IPS-18a (cell line): ENCODE results near the gene IFNK.

Source experiments
- H3K27ac ChIP-seq: one replicate; pipeline ENCODE4 v1.5.1; 2013; ENCODE audit warnings: low read length
- H3K27me3 ChIP-seq: one replicate; pipeline ENCODE4 v1.6.1; 2013; ENCODE audit warnings: mild to moderate bottlenecking, low read length; ENCODE audit not compliant: control insufficient read depth, insufficient read depth
- H3K36me3 ChIP-seq: one replicate; pipeline ENCODE4 v1.6.1; 2013; ENCODE audit warnings: low read depth, low read length; ENCODE audit not compliant: control insufficient read depth
- H3K4me1 ChIP-seq: one replicate; pipeline ENCODE4 v1.6.1; 2013; ENCODE audit warnings: low read depth, low read length; ENCODE audit not compliant: control insufficient read depth
- H3K4me3 ChIP-seq: one replicate; pipeline ENCODE4 v1.5.1; 2013; ENCODE audit warnings: low read length
- H3K9ac ChIP-seq: one replicate; pipeline ENCODE4 v1.6.1; 2013; ENCODE audit warnings: mild to moderate bottlenecking, low read length, moderate library complexity
- H3K9me3 ChIP-seq: one replicate; pipeline ENCODE4 v1.6.1; 2013; ENCODE audit warnings: low read depth, low read length; ENCODE audit not compliant: control insufficient read depth

IFNK gene

DNA sequence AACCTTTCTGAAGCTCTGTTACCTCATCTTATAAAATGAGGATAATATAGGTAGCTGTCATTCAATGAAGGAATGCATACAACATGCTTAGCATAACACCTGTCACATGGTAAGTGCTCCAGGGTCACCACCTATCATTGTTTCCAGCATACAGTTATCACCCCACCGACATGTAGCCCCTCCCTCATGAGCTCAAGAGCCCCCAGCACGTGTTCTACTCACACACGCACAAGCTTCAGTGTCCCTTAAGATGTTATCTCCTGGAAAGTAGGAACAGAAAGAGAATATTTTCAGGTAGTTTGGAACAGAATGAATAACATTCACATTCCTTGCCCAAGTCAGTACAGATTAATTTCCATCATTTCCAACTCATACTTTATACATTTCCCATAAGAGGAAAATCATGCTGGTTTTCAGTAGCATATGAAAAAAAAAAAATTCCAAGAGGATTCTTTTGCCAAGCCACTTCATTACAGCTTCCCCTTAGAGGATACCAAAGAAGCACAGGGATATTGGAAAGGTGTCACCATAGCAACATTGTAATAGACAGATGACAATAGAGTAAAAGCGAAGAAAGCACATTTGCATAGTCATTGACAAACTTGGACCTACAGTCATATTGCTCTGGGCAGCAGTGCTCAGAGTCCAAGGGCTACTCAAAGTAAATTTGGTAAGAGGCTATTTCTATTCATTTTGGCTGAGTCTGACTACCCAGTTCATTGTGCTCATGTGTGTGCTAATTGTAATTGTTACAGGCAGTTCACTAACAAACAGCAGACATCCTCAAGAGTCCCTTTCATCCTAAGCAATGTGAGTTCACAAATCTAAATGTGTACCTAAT is 7.0 kb downstream of the IFNK start:
- Histone ChIP-seq H3K9me3 (no peaks in the 10 kb centered on the region), H3K36me3 (no peaks in the 10 kb centered on the region), H3K27me3 (peaks cover 16% of the 10 kb centered on the region), H3K27ac (no peak overlapping the region), H3K9ac (no peak overlapping the region), H3K4me1 (peaks cover 10% of the 10 kb centered on the region), H3K4me3 (no peak overlapping the region)

DNA sequence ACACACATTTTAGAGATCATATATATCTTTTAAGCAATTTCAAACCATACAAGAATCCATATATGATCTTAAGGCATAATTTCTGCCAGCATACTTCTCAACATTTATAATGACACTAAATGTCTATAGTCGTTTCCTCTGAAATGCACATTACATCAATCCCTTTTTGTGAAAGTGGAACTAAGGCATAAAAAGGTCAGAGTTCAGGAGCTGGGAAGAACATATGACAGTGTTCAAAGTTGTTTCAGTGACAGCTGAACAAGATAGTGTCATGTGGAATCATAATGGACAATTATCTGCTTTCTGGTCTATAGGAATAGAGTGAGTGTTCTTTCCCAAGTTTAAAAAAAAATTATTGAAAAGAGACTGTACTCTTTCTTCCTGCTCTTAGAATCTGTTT is 8.0 kb downstream of the IFNK start:
- H3K9me3 ChIP-seq = no peaks in the 10 kb centered on the region
- H3K9ac ChIP-seq = no peak overlapping the region
- no peaks in the 10 kb centered on the region for H3K36me3 ChIP-seq
- no peak overlapping the region for H3K27ac ChIP-seq
- peaks cover 5% of the 10 kb centered on the region for H3K4me1 ChIP-seq
- H3K4me3 ChIP-seq = no peak overlapping the region
- H3K27me3 ChIP-seq = peaks cover 8% of the 10 kb centered on the region

DNA sequence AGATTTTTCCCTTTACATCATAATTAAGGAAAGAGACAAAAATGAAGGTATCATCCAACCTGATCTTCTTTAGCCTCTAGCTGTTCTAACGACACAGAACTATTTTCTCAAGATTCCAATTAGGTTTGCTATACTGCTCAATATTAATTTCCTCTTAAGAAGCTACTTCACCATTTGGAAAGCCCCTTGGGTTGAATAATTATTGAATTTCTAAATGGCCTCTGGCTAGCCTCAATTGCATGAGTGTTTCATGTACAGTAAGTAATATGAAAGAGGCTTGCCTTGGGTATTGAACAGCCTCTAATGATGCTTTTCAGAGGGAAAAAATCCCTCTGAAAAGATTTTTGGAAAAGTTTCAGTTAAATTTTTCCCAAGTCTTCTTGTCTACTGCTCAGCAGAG is 9.2 kb downstream of the IFNK start:
- H3K36me3 ChIP-seq = no peaks in the 10 kb centered on the region
- H3K9me3 ChIP-seq = no peaks in the 10 kb centered on the region
- no peak overlapping the region for H3K9ac ChIP-seq
- no peak overlapping the region for H3K27ac ChIP-seq
- H3K4me3 ChIP-seq = no peak overlapping the region
- H3K4me1 ChIP-seq = no peaks in the 10 kb centered on the region
- H3K27me3 ChIP-seq = no peaks in the 10 kb centered on the region

DNA sequence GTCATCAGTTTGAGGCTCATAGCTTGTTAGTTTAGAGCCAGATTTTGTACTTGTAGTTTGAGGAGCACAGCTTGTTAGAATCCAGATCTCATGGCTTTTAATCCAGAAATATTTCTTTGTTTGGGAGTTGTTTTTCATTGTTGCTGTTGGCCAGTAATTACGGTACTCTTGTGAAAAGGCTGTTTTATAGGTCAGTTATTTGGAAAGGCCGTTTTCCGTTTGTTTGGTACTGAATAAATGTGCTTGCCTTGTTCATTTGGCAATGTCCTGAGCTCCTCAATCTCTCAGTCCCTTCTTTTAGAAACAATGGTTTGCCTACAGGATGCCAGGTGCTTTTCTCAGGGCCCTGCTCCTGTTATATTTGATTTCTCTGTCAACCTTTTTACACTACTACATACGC is 10.0 kb downstream of the IFNK start:
- Histone ChIP-seq H3K9me3 (no peaks in the 10 kb centered on the region), H3K36me3 (no peaks in the 10 kb centered on the region), H3K9ac (no peak overlapping the region), H3K27me3 (no peaks in the 10 kb centered on the region), H3K27ac (no peak overlapping the region), H3K4me3 (no peak overlapping the region), H3K4me1 (no peaks in the 10 kb centered on the region)

DNA sequence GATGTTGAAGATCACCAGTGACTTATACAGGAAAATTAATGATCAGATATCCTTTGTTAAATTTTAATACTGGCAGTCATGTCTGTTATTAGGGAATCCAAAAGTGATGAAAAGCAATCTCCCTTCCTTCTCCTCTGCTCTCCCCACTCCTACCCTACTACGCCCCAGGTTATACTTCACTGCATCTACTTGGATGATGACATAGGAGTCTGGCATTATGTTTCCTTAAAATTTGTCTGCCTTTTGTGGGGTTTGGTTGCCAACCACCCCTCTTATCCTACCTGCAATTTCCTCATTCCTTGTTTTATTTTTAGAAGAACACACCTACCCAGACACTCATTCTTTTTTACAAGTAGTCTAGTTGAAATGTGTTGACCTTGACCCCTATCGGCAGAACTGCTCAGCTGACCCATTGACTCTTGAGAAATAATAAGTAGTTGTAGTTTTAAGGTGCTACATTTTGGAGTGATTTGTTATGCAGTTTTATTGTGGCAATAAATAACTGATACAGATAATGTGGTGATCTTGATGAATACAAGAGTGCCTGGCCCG is 10.6 kb downstream of the IFNK start:
- no peak overlapping the region for H3K27ac ChIP-seq
- no peaks in the 10 kb centered on the region for H3K27me3 ChIP-seq
- H3K36me3 ChIP-seq = no peaks in the 10 kb centered on the region
- H3K4me1 ChIP-seq = no peaks in the 10 kb centered on the region
- H3K9ac ChIP-seq = no peak overlapping the region
- H3K9me3 ChIP-seq = no peaks in the 10 kb centered on the region
- H3K4me3 ChIP-seq = no peak overlapping the region

DNA sequence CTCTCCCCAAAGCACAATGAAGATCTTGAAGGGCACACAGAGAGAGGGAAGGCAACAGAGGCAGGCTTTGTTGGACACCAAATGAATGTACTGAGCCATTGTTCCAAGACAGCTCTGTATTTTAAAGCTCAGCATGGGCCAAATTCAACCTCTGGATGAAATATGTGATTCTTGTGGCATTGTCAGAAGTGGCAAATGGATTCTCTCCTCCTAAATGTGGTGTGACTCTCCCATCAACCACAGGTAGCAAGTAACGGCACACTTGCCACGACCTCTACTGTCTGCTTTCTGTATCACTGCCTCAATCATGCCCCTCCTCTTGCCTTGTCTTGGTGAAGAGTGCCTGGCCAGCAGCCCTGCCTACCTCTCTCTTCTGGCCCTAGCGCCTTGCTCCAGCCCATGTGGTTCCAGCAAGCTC is 11.6 kb downstream of the IFNK start:
- Histone ChIP-seq H3K4me1 (no peaks in the 10 kb centered on the region), H3K27ac (no peak overlapping the region), H3K9ac (no peak overlapping the region), H3K9me3 (no peaks in the 10 kb centered on the region), H3K36me3 (no peaks in the 10 kb centered on the region), H3K4me3 (no peak overlapping the region), H3K27me3 (no peaks in the 10 kb centered on the region)

DNA sequence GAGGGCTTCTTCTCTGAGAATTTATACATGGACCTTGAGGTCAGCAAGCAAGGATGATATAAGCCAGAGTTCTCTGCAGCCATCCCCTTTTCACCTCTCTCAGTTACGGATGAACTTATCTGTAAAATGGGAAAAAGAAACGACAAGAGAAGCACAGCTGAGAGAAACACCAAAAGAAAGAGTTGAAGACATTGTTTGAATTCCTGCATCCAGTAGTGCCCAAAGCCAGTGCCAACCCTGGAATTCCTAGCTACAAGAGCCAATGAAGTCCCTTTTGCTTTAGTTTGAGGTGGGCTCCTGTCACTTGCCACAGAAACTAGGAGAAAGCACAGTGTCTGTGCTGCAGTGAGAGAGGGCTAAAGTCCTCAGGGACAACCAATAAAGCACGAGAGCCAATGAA is 12.1 kb downstream of the IFNK start:
- H3K4me3 ChIP-seq = no peak overlapping the region
- no peak overlapping the region for H3K27ac ChIP-seq
- H3K9ac ChIP-seq = no peak overlapping the region
- H3K4me1 ChIP-seq = no peaks in the 10 kb centered on the region
- H3K36me3 ChIP-seq = no peaks in the 10 kb centered on the region
- H3K27me3 ChIP-seq = no peaks in the 10 kb centered on the region
- no peaks in the 10 kb centered on the region for H3K9me3 ChIP-seq

DNA sequence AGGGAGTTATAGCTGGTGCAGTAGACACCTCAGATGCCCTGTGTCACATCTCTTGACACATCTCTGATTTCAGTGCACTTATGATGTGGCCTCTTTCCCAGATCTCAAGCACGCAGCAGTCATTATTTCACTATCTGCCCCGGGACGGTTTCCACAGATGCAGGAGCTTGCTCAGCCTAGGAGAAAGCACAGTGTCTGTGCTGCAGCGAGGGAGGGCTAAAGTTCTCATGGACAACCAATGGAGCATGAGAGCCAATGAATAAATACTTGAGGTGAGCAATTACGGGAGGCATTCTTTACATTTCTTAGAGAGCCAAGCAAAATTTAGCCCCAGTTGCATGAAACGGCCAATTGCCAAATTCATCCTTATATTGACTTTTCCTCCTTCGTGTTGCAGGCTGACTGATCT is 12.9 kb downstream of the IFNK start:
- no peak overlapping the region for H3K27ac ChIP-seq
- no peaks in the 10 kb centered on the region for H3K9me3 ChIP-seq
- no peaks in the 10 kb centered on the region for H3K36me3 ChIP-seq
- H3K4me3 ChIP-seq = no peak overlapping the region
- H3K4me1 ChIP-seq = no peaks in the 10 kb centered on the region
- H3K9ac ChIP-seq = no peak overlapping the region
- no peaks in the 10 kb centered on the region for H3K27me3 ChIP-seq

DNA sequence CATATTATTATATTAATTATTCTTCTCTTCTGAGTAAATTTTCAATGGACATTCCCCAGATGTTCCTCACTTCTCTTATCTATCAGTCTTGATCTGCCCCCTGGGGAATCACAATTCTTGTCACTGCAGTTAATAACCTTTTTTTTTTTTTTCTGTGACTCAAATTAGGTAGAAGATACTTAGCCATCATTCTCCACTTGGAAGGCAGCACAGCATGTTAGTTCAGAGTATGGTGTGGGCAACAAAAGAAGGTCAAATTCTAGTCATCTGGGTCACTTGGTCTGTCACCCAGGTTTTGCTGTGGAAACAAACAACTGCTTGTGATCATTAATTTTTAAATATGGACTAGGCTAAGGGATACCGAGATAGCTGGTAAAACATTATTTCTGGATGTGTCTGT is 13.7 kb downstream of the IFNK start:
- H3K4me1 ChIP-seq = no peaks in the 10 kb centered on the region
- H3K27ac ChIP-seq = no peak overlapping the region
- H3K36me3 ChIP-seq = no peaks in the 10 kb centered on the region
- no peak overlapping the region for H3K4me3 ChIP-seq
- H3K27me3 ChIP-seq = no peaks in the 10 kb centered on the region
- no peaks in the 10 kb centered on the region for H3K9me3 ChIP-seq
- H3K9ac ChIP-seq = no peak overlapping the region

DNA sequence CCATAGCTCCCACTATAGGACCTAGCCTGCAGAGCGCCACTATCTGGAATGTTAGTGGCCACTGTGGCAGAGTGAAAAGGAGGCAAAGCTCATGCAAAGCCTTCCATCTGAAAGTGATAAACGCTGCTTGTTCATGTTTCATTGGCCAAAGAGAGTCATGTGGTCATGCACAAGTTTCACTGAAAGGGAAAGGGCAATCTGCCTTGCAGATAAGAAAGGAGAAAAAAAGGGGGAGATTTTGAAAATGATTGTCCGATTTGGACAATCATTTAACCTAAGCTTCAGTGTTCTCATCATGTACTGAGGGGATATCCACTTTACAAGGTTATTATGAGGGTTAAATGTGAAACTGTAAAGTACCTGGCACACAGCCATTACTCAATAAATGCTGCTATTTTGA is 14.6 kb downstream of the IFNK start:
- no peaks in the 10 kb centered on the region for H3K9me3 ChIP-seq
- H3K27ac ChIP-seq = no peak overlapping the region
- H3K27me3 ChIP-seq = no peaks in the 10 kb centered on the region
- H3K9ac ChIP-seq = no peak overlapping the region
- no peak overlapping the region for H3K4me3 ChIP-seq
- H3K36me3 ChIP-seq = no peaks in the 10 kb centered on the region
- H3K4me1 ChIP-seq = no peaks in the 10 kb centered on the region

DNA sequence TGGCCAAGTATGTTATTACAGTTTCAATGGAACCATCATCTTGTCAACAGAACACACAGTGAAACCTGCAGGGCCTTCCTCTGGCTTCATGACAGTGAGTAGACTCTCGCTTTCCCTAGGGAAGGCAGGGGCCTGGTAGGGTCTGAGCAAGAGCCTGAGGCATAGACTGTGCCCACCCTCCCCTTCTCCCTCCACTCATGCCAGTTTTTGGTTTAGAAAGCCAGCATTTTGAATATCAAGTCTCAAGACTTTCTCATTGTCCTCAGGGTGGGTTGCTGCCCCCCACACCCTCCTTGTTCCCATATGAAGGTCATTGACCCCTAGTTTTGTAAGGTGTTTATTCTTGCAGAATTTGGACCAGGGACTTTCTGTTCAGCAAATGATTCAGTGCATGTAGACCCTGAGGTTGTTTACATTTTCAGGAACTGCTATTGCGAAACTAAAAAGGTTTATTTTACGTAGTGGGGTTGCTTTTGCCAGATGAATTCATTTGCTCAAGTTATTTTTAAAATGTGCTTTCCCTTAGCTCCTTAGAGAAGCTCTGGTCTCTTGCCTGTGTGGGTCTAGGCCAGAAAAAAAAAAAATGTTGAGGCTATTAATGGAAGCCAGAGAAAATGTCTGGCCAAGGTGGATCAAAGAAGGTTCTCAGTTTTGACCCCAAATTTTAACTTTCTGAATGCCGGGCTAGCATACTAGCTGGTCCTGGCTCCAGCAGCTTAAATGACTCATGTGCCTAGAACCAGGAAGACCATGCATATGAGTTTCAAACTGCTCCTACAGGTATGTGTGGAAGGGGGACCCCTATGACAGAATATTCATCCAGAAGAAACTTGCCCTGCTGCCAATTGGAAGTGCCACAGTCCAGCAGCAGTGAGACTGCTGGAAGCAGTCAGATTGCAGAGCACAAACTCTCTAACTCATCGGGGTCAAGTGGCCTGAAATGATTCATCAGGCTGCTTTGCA is 15.7 kb downstream of the IFNK start:
- H3K9me3 ChIP-seq = no peaks in the 10 kb centered on the region
- H3K36me3 ChIP-seq = peaks cover 3% of the 10 kb centered on the region
- H3K4me1 ChIP-seq = no peaks in the 10 kb centered on the region
- no peaks in the 10 kb centered on the region for H3K27me3 ChIP-seq
- H3K27ac ChIP-seq = no peak overlapping the region
- no peak overlapping the region for H3K9ac ChIP-seq
- H3K4me3 ChIP-seq = no peak overlapping the region
